ENCODE results near the gene NR2F1-AS1. TPM values are rescaled to one million over a fixed set of nuclear protein-coding genes. Genes with fewer than 3 reads are reported as not detected.

The NR2F1-AS1 gene
- polyA plus RNA-seq, 2 of the 4 experiments (the other 2 are of a cell fraction) = 5.5 to 8.3 TPM

DNA sequence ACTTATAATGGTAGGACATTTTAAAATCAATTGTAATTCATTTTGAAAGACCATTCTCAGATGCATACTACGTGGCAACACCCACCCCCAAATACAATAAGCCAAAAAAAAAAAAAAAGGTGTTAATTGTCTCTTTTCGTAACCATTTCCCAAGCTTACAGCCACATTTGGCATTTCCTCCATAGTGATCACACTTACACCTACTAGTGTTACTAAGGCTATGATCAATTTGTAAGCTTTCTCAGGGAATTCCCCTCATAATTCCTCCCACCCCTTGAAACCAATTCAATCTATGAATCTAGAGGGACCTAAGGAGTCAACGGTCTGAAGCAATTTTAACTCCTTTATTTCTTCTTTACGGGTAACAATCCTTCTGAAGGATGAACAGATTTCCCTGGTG lies 42.1 kb upstream of the NR2F1-AS1 start:
- ChIA-PET CTCF (interaction anchor here (0.6 to 1.5 kb wide), 2 partner anchors 16 to 48 kb away, joined by 3 to 4 read pairs; no protein-coding TSS in a partner anchor), POLR2A (no interaction called here)
- 71% methylated on average over 4 of the region's 4 CpGs for WGBS (ENCODE audit: missing lambda C conversion rate)
- H3K4me2 ChIP-seq = no peak overlapping the region
- ATAC-seq (no peak), DNase-seq (ENCODE audit: low read depth in 1 of 2, low spot score in 1 of 2) (no peak), FAIRE-seq (no peak)
- H3K9me3 ChIP-seq = no peaks in the 10 kb centered on the region
- no peak overlapping the region for H3K27ac ChIP-seq
- TF ChIP-seq POLR2AphosphoS2 (conservative IDR thresholded peaks at IDR 0.05; ENCODE audit: low read length) = no peak
- TF ChIP-seq NPAS2 (CRISPR knock-in tag; IDR thresholded peaks at IDR 0.05; ENCODE audit: borderline replicate concordance) = no peak
- no peak for TF ChIP-seq RNF2 (IDR thresholded peaks at IDR 0.05; ENCODE audit: borderline replicate concordance, low read depth)
- no peak for TF ChIP-seq REST (IDR thresholded peaks at IDR 0.05)
- no peak for TF ChIP-seq KDM5A (IDR thresholded peaks at IDR 0.05)
- no peak for TF ChIP-seq SMC3 (IDR thresholded peaks at IDR 0.05)
- no peak for TF ChIP-seq RARB (CRISPR knock-in tag; IDR thresholded peaks at IDR 0.05)
- H3K4me1 ChIP-seq = peaks cover 15% of the 10 kb centered on the region
- H3K4me3 ChIP-seq = no peak overlapping the region

GRCh38 chr5:93622240-93622885 lies 41.3 kb upstream of the NR2F1-AS1 start:
- peaks cover 15% of the 10 kb centered on the region for H3K4me1 ChIP-seq
- H3K4me3 ChIP-seq = peak overlapping the region; percentile 87

DNA sequence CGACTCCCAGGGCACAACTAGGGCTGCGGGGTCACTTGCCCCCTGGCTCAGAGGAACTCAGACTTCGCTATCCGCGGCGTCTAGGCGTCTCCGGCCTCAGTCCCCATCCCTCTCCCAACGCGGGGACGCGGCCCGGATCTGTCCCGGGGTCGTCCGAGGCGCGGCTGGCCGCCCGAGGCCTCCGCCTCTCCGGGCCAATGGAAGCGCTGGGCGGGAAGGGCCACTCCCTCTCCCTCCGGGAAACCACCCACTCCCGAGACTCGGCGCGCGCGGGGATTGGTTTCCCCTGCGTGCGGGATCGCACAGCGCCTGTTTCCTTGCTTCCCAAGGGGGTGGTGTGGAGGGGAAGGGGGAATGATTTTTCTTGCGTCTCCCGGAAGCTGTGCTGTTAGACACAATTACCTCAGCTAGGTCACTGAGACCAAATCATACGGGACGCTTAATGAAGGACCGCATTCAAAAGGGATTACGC lies 40.3 kb upstream of the NR2F1-AS1 start:
- H3K4me1 ChIP-seq = peaks cover 15% of the 10 kb centered on the region
- H3K27ac ChIP-seq = peak overlapping the region; percentile 78 to 94
- POLR2A ChIA-PET = interaction anchor here (1.0 kb wide), 1 partner anchor 36 kb away, joined by 6 read pairs; no protein-coding TSS in a partner anchor
- H3K9me3 ChIP-seq = no peaks in the 10 kb centered on the region
- DNase-seq (ENCODE audit: low read depth in 1 of 2, low spot score in 1 of 2) (peak; percentile 64 to 89), ATAC-seq (peak; percentile 92 to 93), FAIRE-seq (no peak)
- CTCF ChIA-PET = interaction anchor here (0.9 to 2.4 kb wide), 5 partner anchors 13 to 180 kb away, joined by 3 to 11 read pairs (median 5); partner anchors contain the start of gene NR2F1-AS1
- WGBS (ENCODE audit: missing lambda C conversion rate) = 4% methylated on average over 6 of the region's 41 CpGs
- H3K4me3 ChIP-seq = peak overlapping the region; percentile 87
- peak overlapping the region; percentile 91 for H3K4me2 ChIP-seq
- TF ChIP-seq FOSL2 (IDR thresholded peaks at IDR 0.05) (no peak), FOSL2 (CRISPR knock-in tag; IDR thresholded peaks at IDR 0.05) (no peak), PHF8 (IDR thresholded peaks at IDR 0.05; ENCODE audit: borderline replicate concordance, low read depth) (peak; percentile 33), HDAC2 (IDR thresholded peaks at IDR 0.05) (0 out of 2 replicates have a peak, but pooled peaks have one; percentile 35), POLR2A (IDR thresholded peaks at IDR 0.05; ENCODE audit: low read length) (no peak; the same call in 1 of the 2 replicates), NFE2L2 (conservative IDR thresholded peaks at IDR 0.05; ENCODE audit: low read length) (no peak), FOXS1 (CRISPR knock-in tag; IDR thresholded peaks at IDR 0.05) (no peak), JUN (IDR thresholded peaks at IDR 0.05) (peak in 1 of 2 experiments; percentile 35; a peak in 1 of 5 replicates), MYC (IDR thresholded peaks at IDR 0.05; ENCODE audit: borderline replicate concordance, low read length) (no peak), TFCP2L1 (CRISPR knock-in tag; IDR thresholded peaks at IDR 0.05) (no peak), RCOR1 (IDR thresholded peaks at IDR 0.05; ENCODE audit: low read depth, low read length) (no peak), ZNF302 (CRISPR knock-in tag; IDR thresholded peaks at IDR 0.05) (no peak), POLR2AphosphoS2 (conservative IDR thresholded peaks at IDR 0.05; ENCODE audit: low read length) (no peak), ESRRA (IDR thresholded peaks at IDR 0.05; ENCODE audit: borderline replicate concordance, low read length) (no peak)
- TF ChIP-seq, protein P1, sequence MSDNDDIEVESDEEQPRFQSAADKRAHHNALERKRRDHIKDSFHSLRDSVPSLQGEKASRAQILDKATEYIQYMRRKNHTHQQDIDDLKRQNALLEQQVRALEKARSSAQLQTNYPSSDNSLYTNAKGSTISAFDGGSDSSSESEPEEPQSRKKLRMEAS (IDR thresholded peaks at IDR 0.05) = peak; percentile 36; the same call in 1 of the 2 replicates

More at GRCh38 chr5:93622240-93622885, 41.3 kb upstream of the NR2F1-AS1 start:
- no peak for TF ChIP-seq ZSCAN20 (CRISPR knock-in tag; IDR thresholded peaks at IDR 0.05)
- TF ChIP-seq RARB (CRISPR knock-in tag; IDR thresholded peaks at IDR 0.05) = no peak
- TF ChIP-seq, protein P2, sequence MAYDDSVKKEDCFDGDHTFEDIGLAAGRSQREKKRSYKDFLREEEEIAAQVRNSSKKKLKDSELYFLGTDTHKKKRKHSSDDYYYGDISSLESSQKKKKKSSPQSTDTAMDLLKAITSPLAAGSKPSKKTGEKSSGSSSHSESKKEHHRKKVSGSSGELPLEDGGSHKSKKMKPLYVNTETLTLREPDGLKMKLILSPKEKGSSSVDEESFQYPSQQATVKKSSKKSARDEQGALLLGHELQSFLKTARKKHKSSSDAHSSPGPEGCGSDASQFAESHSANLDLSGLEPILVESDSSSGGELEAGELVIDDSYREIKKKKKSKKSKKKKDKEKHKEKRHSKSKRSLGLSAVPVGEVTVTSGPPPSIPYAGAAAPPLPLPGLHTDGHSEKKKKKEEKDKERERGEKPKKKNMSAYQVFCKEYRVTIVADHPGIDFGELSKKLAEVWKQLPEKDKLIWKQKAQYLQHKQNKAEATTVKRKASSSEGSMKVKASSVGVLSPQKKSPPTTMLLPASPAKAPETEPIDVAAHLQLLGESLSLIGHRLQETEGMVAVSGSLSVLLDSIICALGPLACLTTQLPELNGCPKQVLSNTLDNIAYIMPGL (CRISPR knock-in tag; IDR thresholded peaks at IDR 0.05; ENCODE audit: borderline replicate concordance) = no peak
- no peak for TF ChIP-seq FOSB (CRISPR knock-in tag; IDR thresholded peaks at IDR 0.05)
- TF ChIP-seq EHF (CRISPR knock-in tag; IDR thresholded peaks at IDR 0.05) = no peak
- TF ChIP-seq CHD4 (IDR thresholded peaks at IDR 0.05; ENCODE audit: borderline replicate concordance) = no peak
- TF ChIP-seq HOXB13 (CRISPR knock-in tag; IDR thresholded peaks at IDR 0.05; ENCODE audit: low read depth) = no peak
- no peak for TF ChIP-seq USF2 (IDR thresholded peaks at IDR 0.05)
- H3K4me2 ChIP-seq = peak overlapping the region; percentile 91
- peak in 1 of 2 experiments; percentile 71 for DNase-seq (ENCODE audit: low read depth in 1 of 2, low spot score in 1 of 2)
- FAIRE-seq = no peak
- POLR2A ChIA-PET = no interaction called here
- ATAC-seq = peak; percentile 2 to 12; a peak in 3 of 6 replicates
- CTCF ChIA-PET = interaction anchor here (1.4 to 1.7 kb wide), 3 partner anchors 13 to 179 kb away, joined by 4 to 10 read pairs (median 5); no protein-coding TSS in a partner anchor
- 80% methylated on average over 4 of the region's 4 CpGs for WGBS (ENCODE audit: missing lambda C conversion rate)
- peak overlapping the region in 1 of 2 experiments; percentile 78; a peak in 1 of 6 replicates for H3K27ac ChIP-seq
- no peaks in the 10 kb centered on the region for H3K9me3 ChIP-seq

Data from A549 (cell line).